ENCODE measurements around the gene CABP7.
"Not testable (repeated sequence)": the region's sequence is repeated elsewhere in the genome, so short reads cannot be mapped to it uniquely, and the experiment has no call there.

CABP7 gene

GRCh38 chr22:29748248-29748893 is 28.6 kb downstream of the CABP7 start:
- peak; percentile 35 for DNase-seq (ENCODE audit: low spot score)

- DNase-seq (ENCODE audit: low spot score) = no peak
These were observed 30.2 kb downstream of the CABP7 start for GRCh38 chr22:29750029-29750428.

GRCh38 chr22:29750559-29751538 is 31.0 kb downstream of the CABP7 start:
- DNase-seq (ENCODE audit: low spot score) = no peak

- DNase-seq (ENCODE audit: low spot score) = no peak
These were observed 31.9 kb downstream of the CABP7 start for GRCh38 chr22:29751669-29752068.

GRCh38 chr22:29753808-29754657 is 34.2 kb downstream of the CABP7 start:
- DNase-seq (ENCODE audit: low spot score) = no peak

GRCh38 chr22:29754658-29755395 is 35.0 kb downstream of the CABP7 start:
- not testable (repeated sequence) for DNase-seq (ENCODE audit: low spot score)

- DNase-seq (ENCODE audit: low spot score) = no peak
These were observed 36.1 kb downstream of the CABP7 start for GRCh38 chr22:29755889-29756288.

- DNase-seq (ENCODE audit: low spot score) = no peak
These were observed 36.5 kb downstream of the CABP7 start for GRCh38 chr22:29756341-29756740.

- DNase-seq (ENCODE audit: low spot score) = no peak
These were observed 37.3 kb downstream of the CABP7 start for GRCh38 chr22:29757096-29757495.

- no peak for DNase-seq (ENCODE audit: low spot score)
These were observed 38.3 kb downstream of the CABP7 start for GRCh38 chr22:29758068-29758622.

- no peak for DNase-seq (ENCODE audit: low spot score)
These were observed 39.2 kb downstream of the CABP7 start for GRCh38 chr22:29758959-29759358.

GRCh38 chr22:29762263-29762662 is 42.5 kb downstream of the CABP7 start:
- DNase-seq (ENCODE audit: low spot score) = no peak

GRCh38 chr22:29765905-29766631 is 46.3 kb downstream of the CABP7 start:
- DNase-seq (ENCODE audit: low spot score) = no peak

- DNase-seq (ENCODE audit: low spot score) = peak; percentile 95
These were observed 46.9 kb downstream of the CABP7 start, which contains the start of gene ZMAT5 for GRCh38 chr22:29766632-29767170. TSS of gene ZMAT5 (minus strand) at chr22:29767007. CDS start at chr22:29748544, 18,463 bp downstream.

GRCh38 chr22:29767171-29768051 is 47.6 kb downstream of the CABP7 start, which contains the start of gene UQCR10:
TSS of gene UQCR10 (plus strand) at chr22:29767369. CDS start at chr22:29767399, 30 bp downstream.
- DNase-seq (ENCODE audit: low spot score) = peak; percentile 95

- DNase-seq (ENCODE audit: low spot score) = no peak
These were observed 48.4 kb downstream of the CABP7 start for GRCh38 chr22:29768052-29768693.

- no peak for DNase-seq (ENCODE audit: low spot score)
These were observed 50.0 kb downstream of the CABP7 start for GRCh38 chr22:29769723-29770321.

GRCh38 chr22:29772170-29772641 is 52.4 kb downstream of the CABP7 start:
- no peak for DNase-seq (ENCODE audit: low spot score)

Data from ecto neural progenitor cell (in vitro differentiated cells).